GM21528 (cell line): ENCODE results near the gene NPPB.

Experiments used
- ATAC-seq: cut with Tn5 transposase; IDR thresholded peaks from one replicate; pipeline ENCODE4 v1.9.1; 2021; ENCODE audit warnings: mild to moderate bottlenecking, moderate library complexity; ENCODE audit not compliant: unreplicated experiment, low FRiP score

Gene NPPB

DNA sequence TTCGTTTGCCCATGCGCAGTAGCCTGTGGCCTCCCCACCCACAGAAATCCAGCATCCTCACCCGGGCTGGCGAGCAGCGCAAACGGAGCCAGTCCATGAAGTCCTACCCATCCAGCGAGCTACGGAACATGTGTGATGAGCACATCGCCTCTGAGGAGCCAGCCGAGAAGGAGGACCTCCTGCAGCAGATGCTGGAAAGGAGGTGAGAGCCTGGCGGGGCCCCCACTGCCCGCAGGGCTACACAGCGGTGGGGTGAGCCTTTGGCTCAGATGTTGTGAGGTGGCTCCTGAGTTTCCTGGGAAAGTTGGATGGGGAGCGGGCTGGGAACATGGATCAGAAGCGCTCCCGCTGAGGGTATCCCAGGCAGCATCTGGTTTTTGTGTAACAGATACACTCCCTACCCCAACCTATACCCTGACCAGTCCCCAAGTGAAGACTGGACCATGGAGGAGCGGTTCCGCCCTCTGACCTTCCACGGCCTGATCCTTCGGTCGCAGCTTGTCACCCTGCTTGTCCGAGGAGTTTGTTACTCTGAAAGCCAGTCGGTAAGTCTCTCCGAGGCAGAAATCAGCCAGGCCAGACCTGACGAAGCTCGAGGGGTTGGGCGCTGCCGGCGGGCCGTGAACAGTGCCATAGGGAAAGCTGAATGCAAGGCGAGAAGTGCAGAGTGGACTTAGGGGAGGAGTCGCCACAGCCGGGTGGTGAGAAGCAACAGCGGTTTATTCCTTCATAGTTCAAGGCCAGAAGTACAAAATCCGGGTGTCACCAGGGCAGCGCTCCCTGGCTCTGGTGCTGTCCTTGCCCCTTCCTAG, 21.6 kb downstream of the NPPB start:
- no peak for ATAC-seq

- ATAC-seq, result no peak
Measured at GRCh38 chr1:11835441-11836225, 23.1 kb downstream of the NPPB start.

DNA sequence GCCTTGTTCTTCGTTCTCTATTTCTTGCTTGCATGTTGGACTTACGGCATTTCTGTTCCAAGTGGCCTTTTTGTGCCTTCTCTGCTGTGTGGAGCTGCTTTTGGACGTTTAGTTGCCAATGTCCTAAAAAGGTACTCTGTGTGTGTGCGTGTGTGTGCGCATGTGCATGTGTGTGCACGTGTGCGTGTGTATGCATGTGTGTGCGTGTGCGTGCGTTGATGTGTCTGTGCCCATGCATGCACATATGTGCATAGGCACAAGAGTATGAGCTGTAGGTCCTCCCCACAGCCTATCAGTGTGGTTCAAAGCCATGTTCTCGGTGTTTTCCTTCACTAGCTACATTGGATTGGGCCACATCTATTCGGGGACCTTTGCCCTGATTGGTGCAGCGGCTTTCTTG, 24.8 kb downstream of the NPPB start:
- no peak for ATAC-seq

- no peak for ATAC-seq
Measured at GRCh38 chr1:11833497-11833896, 25.2 kb downstream of the NPPB start.

GRCh38 chr1:11831945-11832725, 26.6 kb downstream of the NPPB start:
- no peak for ATAC-seq

- no peak for ATAC-seq
Measured at GRCh38 chr1:11828511-11828910, 30.2 kb downstream of the NPPB start.

DNA sequence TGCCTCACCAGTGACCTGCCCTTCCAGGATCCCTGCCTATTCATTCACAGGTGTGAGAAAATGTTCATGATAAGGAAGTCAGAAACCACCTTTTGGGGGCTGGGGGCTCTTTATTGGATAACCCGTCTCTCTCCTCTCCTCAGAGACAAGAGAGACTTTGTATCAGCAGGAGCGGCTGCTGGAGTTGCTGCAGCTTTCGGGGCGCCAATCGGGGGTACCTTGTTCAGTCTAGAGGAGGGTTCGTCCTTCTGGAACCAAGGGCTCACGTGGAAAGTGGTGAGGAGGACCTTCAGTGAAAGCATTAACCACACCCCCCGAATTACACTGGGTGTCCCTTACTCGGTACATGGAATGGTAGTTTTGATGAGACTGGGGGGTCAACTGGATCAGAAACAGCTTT, 31.8 kb downstream of the NPPB start:
- ATAC-seq, result no peak

- ATAC-seq, result no peak
Measured at GRCh38 chr1:11825131-11825530, 33.6 kb downstream of the NPPB start.

- no peak for ATAC-seq
Measured at GRCh38 chr1:11823366-11824137, 35.2 kb downstream of the NPPB start.

- ATAC-seq, result no peak
Measured at GRCh38 chr1:11822091-11822490, 36.7 kb downstream of the NPPB start.

- no peak for ATAC-seq
Measured at GRCh38 chr1:11817192-11817591, 41.6 kb downstream of the NPPB start.

DNA sequence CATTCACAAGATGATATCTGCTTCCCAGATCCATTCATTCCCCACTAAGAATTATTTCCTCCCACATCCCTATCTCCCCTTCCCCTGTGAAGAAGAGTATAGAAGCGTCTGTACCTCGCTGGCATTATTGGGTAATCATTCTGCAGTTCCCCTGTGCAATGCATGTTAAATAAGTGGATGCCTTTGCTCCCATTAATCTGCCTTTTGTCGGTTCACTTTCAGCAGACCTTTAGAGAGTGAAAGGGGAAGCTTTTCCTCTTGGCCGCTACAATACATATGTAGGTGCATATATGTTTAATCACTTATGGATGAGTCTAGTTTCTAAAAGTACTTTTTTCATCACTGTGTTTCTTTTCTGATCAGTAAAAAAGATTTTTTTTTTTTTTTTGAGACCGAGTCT, 45.7 kb downstream of the NPPB start:
- no peak for ATAC-seq
